WERI-Rb-1 (cell line): ENCODE results near the gene GNPAT.
"Not testable (repeated sequence)": the region's sequence is repeated elsewhere in the genome, so short reads cannot be mapped to it uniquely, and the experiment has no call there.

Source experiments
- DNase-seq: peaks from one replicate; pipeline ENCODE4 v3.0.0-alpha.2; 2020
- H3K27ac ChIP-seq: fragments of 250-450 bp; sonication (Bioruptor Pico); 2 replicates; pipeline ENCODE4 v1.5.1; 2020; ENCODE audit warnings: mild to moderate bottlenecking, moderate library complexity
- H3K27me3 ChIP-seq: fragments of 250-450 bp; sonication (Bioruptor Pico); 2 replicates; pipeline ENCODE4 v1.5.1; 2021; ENCODE audit warnings: mild to moderate bottlenecking, low read depth, moderate library complexity; ENCODE audit not compliant: insufficient read depth, severe bottlenecking
- H3K36me3 ChIP-seq: fragments of 250-450 bp; sonication (Bioruptor Pico); 2 replicates; pipeline ENCODE4 v1.5.1; 2020; ENCODE audit warnings: mild to moderate bottlenecking, moderate library complexity
- H3K4me3 ChIP-seq: 2 replicates; pipeline ENCODE4 v1.5.1; 2011; ENCODE audit warnings: low read depth, mild to moderate bottlenecking, control low read depth, low read length
- H3K9me3 ChIP-seq: fragments of 250-450 bp; sonication (Bioruptor Pico); 2 replicates; pipeline ENCODE4 v1.5.1; 2021; ENCODE audit warnings: mild to moderate bottlenecking, moderate library complexity; ENCODE audit not compliant: severe bottlenecking
- TF ChIP-seq, protein P1 (sequence below): IDR thresholded peaks from 2 replicates; pipeline ENCODE4 v1.5.1; 2011; ENCODE audit warnings: low read depth, mild to moderate bottlenecking, control low read depth, inconsistent platforms, low read length

GNPAT gene

DNA sequence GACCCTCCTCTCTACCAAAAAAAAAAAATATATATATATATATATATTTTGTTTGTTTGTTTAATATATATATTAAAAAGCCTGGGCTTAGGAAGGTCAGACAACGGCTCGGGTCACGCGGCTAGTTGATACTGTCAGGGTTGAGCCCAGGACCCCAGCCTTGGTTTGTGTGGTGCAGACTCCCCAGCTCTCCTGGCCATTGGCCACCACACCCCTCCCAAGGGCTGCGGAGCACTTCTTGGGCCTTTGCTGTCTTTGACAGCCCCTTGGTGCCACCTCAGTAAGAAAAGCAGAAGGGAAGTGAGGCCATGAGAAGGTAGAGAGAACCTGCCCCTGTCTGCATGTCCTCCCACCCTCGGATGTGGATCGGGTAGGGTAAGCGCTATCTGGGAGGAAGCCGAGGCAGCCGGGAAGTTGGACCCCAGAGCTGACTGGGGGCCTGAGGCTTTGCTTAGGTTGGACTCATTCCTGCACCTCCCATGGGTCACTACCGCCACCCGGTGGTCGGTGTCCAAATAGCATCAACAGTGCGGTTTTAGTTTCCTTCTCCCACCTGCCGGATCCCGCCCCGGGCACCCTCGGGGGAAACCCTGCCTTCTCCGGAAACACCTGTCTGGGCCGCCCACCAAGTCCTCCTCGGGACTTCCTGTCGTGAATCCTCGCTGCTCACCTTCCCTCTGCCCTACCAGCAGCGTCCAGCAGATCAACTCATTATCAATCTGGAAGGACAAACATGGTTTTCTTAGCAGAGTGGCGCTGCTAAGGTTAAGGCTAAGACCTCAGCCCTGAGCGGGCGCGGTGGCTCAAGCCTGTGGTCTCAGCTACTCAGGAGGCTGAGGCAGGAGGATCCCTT is 29.8 kb upstream of the GNPAT start:
- Histone ChIP-seq H3K36me3 (no peaks in the 10 kb centered on the region), H3K27ac (peak overlapping the region; percentile 12; the same call in 1 of the 2 replicates), H3K9me3 (no peaks in the 10 kb centered on the region), H3K27me3 (no peaks in the 10 kb centered on the region), H3K4me3 (peak overlapping the region; percentile 19; the same call in 1 of the 2 replicates)
- peak; percentile 93 for DNase-seq
- TF ChIP-seq, protein P1, sequence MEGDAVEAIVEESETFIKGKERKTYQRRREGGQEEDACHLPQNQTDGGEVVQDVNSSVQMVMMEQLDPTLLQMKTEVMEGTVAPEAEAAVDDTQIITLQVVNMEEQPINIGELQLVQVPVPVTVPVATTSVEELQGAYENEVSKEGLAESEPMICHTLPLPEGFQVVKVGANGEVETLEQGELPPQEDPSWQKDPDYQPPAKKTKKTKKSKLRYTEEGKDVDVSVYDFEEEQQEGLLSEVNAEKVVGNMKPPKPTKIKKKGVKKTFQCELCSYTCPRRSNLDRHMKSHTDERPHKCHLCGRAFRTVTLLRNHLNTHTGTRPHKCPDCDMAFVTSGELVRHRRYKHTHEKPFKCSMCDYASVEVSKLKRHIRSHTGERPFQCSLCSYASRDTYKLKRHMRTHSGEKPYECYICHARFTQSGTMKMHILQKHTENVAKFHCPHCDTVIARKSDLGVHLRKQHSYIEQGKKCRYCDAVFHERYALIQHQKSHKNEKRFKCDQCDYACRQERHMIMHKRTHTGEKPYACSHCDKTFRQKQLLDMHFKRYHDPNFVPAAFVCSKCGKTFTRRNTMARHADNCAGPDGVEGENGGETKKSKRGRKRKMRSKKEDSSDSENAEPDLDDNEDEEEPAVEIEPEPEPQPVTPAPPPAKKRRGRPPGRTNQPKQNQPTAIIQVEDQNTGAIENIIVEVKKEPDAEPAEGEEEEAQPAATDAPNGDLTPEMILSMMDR, result peak; percentile 98

DNA sequence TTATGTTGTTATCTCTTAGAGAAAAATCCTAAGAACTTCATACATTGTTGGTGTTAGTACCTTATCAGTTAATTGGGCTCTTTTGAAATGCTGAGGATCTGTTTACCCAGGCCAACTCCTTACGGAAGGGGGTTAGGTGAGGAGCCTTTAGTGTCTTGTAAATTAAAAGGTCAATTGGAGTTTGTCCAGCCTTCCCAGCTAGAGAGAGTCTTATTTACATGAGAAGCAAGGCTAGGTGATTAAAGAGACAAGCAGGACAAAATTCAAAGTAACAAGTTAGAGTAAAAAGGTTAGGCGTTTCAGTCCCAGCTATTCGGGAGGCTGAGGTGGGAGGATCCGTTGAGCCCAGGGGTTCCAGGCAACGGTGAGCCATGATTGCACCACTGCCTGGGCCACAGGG is 28.7 kb upstream of the GNPAT start:
- not testable (repeated sequence) for H3K27me3 ChIP-seq, H3K4me3 ChIP-seq, H3K36me3 ChIP-seq, H3K9me3 ChIP-seq, H3K27ac ChIP-seq, DNase-seq

DNA sequence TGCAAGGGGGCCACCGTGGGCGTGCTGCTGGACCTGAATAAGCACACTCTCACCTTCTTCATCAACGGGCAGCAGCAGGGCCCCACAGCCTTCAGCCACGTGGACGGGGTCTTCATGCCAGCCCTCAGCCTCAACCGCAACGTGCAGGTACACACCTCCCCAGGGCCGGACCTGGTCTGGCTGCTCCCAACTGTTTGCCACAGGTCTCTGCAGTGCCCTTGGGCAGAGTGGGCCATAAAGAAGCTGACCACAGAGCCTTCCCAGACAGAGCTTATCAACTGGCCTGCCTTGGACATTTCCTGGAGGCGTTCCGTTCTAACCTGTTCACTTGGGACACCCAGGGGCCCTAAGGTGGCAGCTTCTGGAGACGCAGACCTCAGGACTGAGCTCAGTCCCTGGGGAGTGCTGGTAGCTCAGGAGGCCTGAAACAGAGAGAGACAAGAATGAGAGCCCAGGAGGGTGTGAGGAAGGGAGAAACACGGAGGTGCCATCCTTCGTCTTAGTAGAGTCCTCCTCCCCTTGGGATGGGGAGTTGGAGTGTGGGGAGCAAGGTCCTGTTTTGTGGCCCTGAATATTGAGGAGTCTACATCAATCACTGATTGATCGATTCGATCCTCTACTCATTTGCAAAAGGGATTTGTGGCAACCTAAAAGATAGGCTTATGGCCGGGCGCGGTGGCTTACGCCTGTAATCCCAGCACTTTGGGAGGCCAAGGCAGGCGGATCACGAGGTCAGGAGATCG is 27.0 kb upstream of the GNPAT start:
- no peak overlapping the region for H3K27ac ChIP-seq
- TF ChIP-seq, protein P1, result no peak
- H3K9me3 ChIP-seq, result no peaks in the 10 kb centered on the region
- H3K36me3 ChIP-seq, result no peaks in the 10 kb centered on the region
- no peak for DNase-seq
- H3K27me3 ChIP-seq, result no peaks in the 10 kb centered on the region
- no peak overlapping the region for H3K4me3 ChIP-seq

DNA sequence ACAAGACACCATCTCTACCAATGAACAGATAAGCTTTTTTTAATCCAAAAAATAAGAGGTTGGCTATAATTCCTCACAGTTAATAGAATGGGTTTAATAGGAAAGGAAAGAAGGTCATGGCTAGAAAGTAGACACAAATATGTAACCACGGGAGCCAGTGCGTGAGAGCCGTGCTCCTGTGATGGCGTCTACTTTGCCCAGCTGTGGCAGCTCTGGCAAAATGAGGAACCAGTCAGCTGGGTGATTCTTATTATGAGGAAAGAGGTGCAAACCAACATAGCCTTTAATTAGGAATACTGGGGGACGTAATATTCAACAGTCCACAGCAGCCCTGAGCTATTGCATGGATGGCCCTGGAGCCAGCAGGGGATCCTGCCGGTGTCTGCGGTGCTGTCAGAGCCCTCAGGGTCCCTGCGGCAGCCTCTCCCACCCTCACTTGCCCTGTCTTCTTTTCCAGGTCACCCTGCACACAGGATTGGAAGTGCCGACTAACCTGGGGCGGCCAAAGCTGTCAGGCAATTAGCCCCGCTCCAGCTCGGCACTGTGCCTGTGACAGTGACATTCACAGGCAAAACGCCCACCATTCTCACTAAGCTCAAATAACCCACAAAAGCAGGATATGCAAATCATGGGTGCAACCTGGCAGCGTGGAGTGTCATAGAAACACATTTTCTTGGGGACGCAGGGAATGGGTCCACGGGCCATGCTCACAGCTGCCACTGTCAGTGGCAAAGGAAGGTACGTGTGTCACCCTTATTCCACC is 25.9 kb upstream of the GNPAT start:
- DNase-seq, result no peak
- H3K27me3 ChIP-seq, result no peaks in the 10 kb centered on the region
- TF ChIP-seq, protein P1, result no peak
- H3K4me3 ChIP-seq, result no peak overlapping the region
- no peak overlapping the region for H3K27ac ChIP-seq
- no peaks in the 10 kb centered on the region for H3K36me3 ChIP-seq
- H3K9me3 ChIP-seq, result no peaks in the 10 kb centered on the region

DNA sequence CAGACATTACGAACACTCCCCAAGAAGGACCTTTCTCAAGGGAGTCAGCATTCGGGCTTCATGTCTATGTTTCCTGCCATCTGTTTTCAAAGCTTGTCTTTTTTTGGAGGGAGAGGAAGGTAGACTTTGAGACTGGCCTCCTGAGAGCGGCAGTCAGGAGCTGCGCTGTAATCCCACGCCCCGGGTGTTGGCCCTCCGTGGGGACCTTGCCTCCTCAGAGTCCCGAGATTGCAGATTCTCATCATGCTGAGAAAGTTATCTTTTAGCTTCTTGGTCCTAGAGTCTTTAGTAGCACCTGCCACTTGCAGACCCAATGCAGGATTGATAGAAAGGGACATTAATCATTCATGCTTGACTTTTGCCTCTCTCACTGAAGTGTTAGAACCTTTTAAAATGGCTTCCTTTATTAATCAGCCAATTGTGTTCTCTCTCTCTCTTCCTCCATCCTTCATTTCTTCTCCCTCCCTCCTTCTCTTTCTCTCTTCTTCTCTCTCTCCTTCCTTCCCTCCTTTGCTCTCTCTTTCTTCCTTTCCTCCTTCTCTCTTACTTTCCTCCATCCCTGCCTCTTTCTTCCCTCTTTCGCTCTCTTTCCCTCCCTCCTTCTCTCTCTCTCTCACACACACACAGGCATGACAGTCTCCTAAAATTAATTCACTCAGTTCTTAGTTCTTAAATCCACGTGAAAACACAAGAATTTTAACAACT is 25.2 kb upstream of the GNPAT start:
- TF ChIP-seq, protein P1, result no peak
- Histone ChIP-seq H3K36me3 (no peaks in the 10 kb centered on the region), H3K27ac (no peak overlapping the region), H3K4me3 (no peak overlapping the region), H3K9me3 (no peaks in the 10 kb centered on the region), H3K27me3 (no peaks in the 10 kb centered on the region)
- no peak for DNase-seq
